Measurements from ENCODE around the gene PLCL2.

The PLCL2 gene

GRCh38 chr3:17040990-17041377 is 156.2 kb downstream of the PLCL2 start:
- no peak overlapping the region for H3K27ac ChIP-seq
- H3K4me3 ChIP-seq (ENCODE audit: low read depth, low read length): no peak overlapping the region
- in situ Hi-C loops (cut with HindIII; ENCODE audit: low pct_ligation_motif_present, low sequenced_read_pairs): no loop called here
- TF ChIP-seq CTCF (IDR thresholded peaks at IDR 0.05; ENCODE audit: low read depth, low read length, missing control alignments): no peak
- H3K27me3 ChIP-seq (replicated peaks): no peaks in the 10 kb centered on the region
- H3K36me3 ChIP-seq (replicated peaks): no peaks in the 10 kb centered on the region
- no peak for DNase-seq

- no peak for TF ChIP-seq CTCF (IDR thresholded peaks at IDR 0.05; ENCODE audit: low read depth, low read length, missing control alignments)
- Histone ChIP-seq H3K27me3 (replicated peaks) (no peaks in the 10 kb centered on the region), H3K4me3 (ENCODE audit: low read depth, low read length) (no peak overlapping the region), H3K36me3 (replicated peaks) (no peaks in the 10 kb centered on the region), H3K27ac (no peak overlapping the region)
- in situ Hi-C loops (cut with HindIII; ENCODE audit: low pct_ligation_motif_present, low sequenced_read_pairs): no loop called here
- no peak for DNase-seq
These were observed 160.1 kb downstream of the PLCL2 start for GRCh38 chr3:17044855-17045254.

- H3K36me3 ChIP-seq (replicated peaks): no peaks in the 10 kb centered on the region
- TF ChIP-seq CTCF (IDR thresholded peaks at IDR 0.05; ENCODE audit: low read depth, low read length, missing control alignments): no peak
These were observed 160.9 kb downstream of the PLCL2 start for GRCh38 chr3:17045705-17046104.

GRCh38 chr3:17046623-17047022 is 161.9 kb downstream of the PLCL2 start:
- no peaks in the 10 kb centered on the region for H3K36me3 ChIP-seq (replicated peaks)
- in situ Hi-C loops (cut with HindIII; ENCODE audit: low pct_ligation_motif_present, low sequenced_read_pairs): no loop called here
- no peak for TF ChIP-seq CTCF (IDR thresholded peaks at IDR 0.05; ENCODE audit: low read depth, low read length, missing control alignments)
- H3K27ac ChIP-seq: no peak overlapping the region
- no peaks in the 10 kb centered on the region for H3K27me3 ChIP-seq (replicated peaks)
- H3K4me3 ChIP-seq (ENCODE audit: low read depth, low read length): no peak overlapping the region
- no peak for DNase-seq

More at GRCh38 chr3:17045705-17046104, 160.9 kb downstream of the PLCL2 start:
- no peak for DNase-seq
- Histone ChIP-seq H3K27ac (no peak overlapping the region), H3K27me3 (replicated peaks) (no peaks in the 10 kb centered on the region), H3K4me3 (ENCODE audit: low read depth, low read length) (no peak overlapping the region)
- in situ Hi-C loops (cut with HindIII; ENCODE audit: low pct_ligation_motif_present, low sequenced_read_pairs): no loop called here

- DNase-seq: no peak
- in situ Hi-C loops (cut with HindIII; ENCODE audit: low pct_ligation_motif_present, low sequenced_read_pairs): no loop called here
- no peak for TF ChIP-seq CTCF (IDR thresholded peaks at IDR 0.05; ENCODE audit: low read depth, low read length, missing control alignments)
- Histone ChIP-seq H3K27ac (no peak overlapping the region), H3K4me3 (ENCODE audit: low read depth, low read length) (no peak overlapping the region), H3K27me3 (replicated peaks) (no peaks in the 10 kb centered on the region), H3K36me3 (replicated peaks) (no peaks in the 10 kb centered on the region)
These were observed 162.4 kb downstream of the PLCL2 start for GRCh38 chr3:17047162-17047561.

- TF ChIP-seq CTCF (IDR thresholded peaks at IDR 0.05; ENCODE audit: low read depth, low read length, missing control alignments): no peak
- H3K27ac ChIP-seq: no peak overlapping the region
- no peak for DNase-seq
- in situ Hi-C loops (cut with HindIII; ENCODE audit: low pct_ligation_motif_present, low sequenced_read_pairs): no loop called here
- no peaks in the 10 kb centered on the region for H3K27me3 ChIP-seq (replicated peaks)
- no peak overlapping the region for H3K4me3 ChIP-seq (ENCODE audit: low read depth, low read length)
- H3K36me3 ChIP-seq (replicated peaks): no peaks in the 10 kb centered on the region
These were observed 163.1 kb downstream of the PLCL2 start for GRCh38 chr3:17047894-17048293.

Data from brain microvascular endothelial cell (primary cell).